Thoracic aorta (tissue), 2 donors: Measurements from ENCODE around the gene DCC. TPM values are rescaled to one million over a fixed set of nuclear protein-coding genes. Genes with fewer than 3 reads are reported as not detected.

ENCODE experiments used
- ATAC-seq: fragments of 150-250 bp; one replicate; pipeline ENCODE4 v1.8.0; 2017; ENCODE audit warnings: low read depth; ENCODE audit not compliant: insufficient number of reproducible peaks, low FRiP score
- DNase-seq: peaks from one replicate; pipeline ENCODE4 v3.0.0-alpha.2; 2020; ENCODE audit warnings: low spot score
- H3K27ac ChIP-seq, 2 donors: fragments of 200-600 bp; sonication (generic); 1 replicate in 1 of 2; 2 replicates in 1 of 2; pipeline ENCODE4 v1.5.1; 2016; ENCODE audit warnings: mild to moderate bottlenecking in 2 of 2, moderate library complexity in 2 of 2
- H3K27me3 ChIP-seq: fragments of 200-600 bp; sonication (generic); replicated peaks from 2 replicates; pipeline ENCODE4 v1.6.0; 2016; ENCODE audit warnings: mild to moderate bottlenecking; ENCODE audit not compliant: insufficient read depth
- H3K36me3 ChIP-seq: fragments of 200-600 bp; sonication (generic); one replicate; pipeline ENCODE4 v1.5.1; 2016
- H3K4me1 ChIP-seq, 2 donors: fragments of 200-600 bp; sonication (generic); 1 replicate in 1 of 2; 2 replicates in 1 of 2; pipeline versions ENCODE4 v1.5.1 to v1.6.0; 2016; ENCODE audit warnings: low read depth in 2 of 2, mild to moderate bottlenecking in 1 of 2; ENCODE audit not compliant: control insufficient read depth in 1 of 2
- H3K4me3 ChIP-seq: fragments of 200-600 bp; sonication (generic); 2 replicates; pipeline ENCODE4 v1.5.1; 2016; ENCODE audit warnings: mild to moderate bottlenecking
- H3K9me3 ChIP-seq: fragments of 200-600 bp; sonication (generic); 2 replicates; pipeline ENCODE4 v1.5.1; 2016
- total RNA-seq, 2 donors: library from RNA; depleted of rRNA; stranded (reverse); fragments of >200 nt; gene quantifications; one replicate each; pipeline versions ENCODE4 v1.1.0 to v1.2.3, GENCODE V29; 2016
- TF ChIP-seq, protein P1 (sequence below): fragments of 200-600 bp; sonication (generic); IDR thresholded peaks from one replicate; pipeline ENCODE4 v1.5.1; 2019; ENCODE audit warnings: antibody characterized with exemption

The DCC gene
- total RNA-seq, 2 donors from 2014 or later, result not detected

DNA sequence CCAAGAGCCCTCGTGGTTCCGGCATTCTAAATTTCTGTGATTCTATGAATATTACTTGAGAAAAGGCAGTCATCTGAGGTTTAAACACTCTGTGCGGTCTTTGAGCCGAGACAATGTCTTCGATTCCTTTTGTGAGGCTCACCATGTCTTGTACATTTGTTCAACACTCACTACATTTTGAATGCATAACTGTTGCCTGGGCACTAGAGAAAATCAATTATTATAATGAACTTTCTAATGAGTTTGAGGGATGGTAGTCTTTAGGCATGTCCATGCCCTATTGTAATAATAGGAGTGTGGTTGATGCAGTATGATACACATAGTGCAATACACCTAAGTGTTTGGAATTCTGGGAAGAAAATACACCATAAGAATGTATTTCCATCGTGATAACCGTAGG, 1181.1 kb downstream of the DCC start:
- no peaks in the 10 kb centered on the region for H3K27me3 ChIP-seq
- H3K9me3 ChIP-seq, result no peaks in the 10 kb centered on the region
- no peak overlapping the region for H3K27ac ChIP-seq
- ATAC-seq (no peak), DNase-seq (no peak)
- no peak overlapping the region for H3K4me3 ChIP-seq
- TF ChIP-seq, protein P1, sequence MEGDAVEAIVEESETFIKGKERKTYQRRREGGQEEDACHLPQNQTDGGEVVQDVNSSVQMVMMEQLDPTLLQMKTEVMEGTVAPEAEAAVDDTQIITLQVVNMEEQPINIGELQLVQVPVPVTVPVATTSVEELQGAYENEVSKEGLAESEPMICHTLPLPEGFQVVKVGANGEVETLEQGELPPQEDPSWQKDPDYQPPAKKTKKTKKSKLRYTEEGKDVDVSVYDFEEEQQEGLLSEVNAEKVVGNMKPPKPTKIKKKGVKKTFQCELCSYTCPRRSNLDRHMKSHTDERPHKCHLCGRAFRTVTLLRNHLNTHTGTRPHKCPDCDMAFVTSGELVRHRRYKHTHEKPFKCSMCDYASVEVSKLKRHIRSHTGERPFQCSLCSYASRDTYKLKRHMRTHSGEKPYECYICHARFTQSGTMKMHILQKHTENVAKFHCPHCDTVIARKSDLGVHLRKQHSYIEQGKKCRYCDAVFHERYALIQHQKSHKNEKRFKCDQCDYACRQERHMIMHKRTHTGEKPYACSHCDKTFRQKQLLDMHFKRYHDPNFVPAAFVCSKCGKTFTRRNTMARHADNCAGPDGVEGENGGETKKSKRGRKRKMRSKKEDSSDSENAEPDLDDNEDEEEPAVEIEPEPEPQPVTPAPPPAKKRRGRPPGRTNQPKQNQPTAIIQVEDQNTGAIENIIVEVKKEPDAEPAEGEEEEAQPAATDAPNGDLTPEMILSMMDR, result no peak
- H3K36me3 ChIP-seq, result no peaks in the 10 kb centered on the region
- H3K4me1 ChIP-seq, result no peaks in the 10 kb centered on the region

DNA sequence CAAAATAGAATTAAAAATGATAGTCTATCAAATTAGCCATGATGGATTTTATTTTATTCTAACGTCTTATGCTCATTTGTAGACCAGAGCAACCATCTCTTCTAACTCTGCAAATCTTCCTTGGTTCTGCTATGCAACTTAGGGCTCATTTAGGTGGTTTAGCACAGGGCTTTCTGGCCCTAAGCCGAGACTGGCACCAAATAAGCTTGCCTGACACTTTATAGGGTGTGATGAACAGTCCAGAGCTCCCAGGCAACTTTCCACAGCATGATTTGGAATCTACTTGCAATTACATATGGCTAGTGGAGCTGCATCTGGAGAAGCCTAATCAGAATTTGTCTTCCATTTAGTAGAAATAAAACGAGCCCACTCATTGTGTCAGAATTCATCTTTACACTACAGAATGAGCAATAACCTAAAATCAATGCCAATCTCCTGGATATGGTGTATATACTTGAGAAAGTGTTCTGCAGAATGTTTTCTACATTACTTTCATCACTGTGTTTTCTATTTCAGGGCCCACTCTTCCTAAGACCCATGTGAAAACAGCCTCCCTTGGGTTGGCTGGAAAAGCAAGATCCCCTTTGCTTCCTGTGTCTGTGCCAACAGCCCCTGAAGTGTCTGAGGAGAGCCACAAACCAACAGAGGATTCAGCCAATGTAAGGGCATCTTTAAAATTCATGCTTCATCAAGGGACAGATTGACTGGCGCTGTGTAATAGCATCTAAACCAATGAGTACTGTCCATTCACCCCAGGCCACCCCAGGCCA, 1186.3 kb downstream of the DCC start:
- ATAC-seq (no peak), DNase-seq (no peak)
- no peaks in the 10 kb centered on the region for H3K4me1 ChIP-seq
- H3K36me3 ChIP-seq, result no peaks in the 10 kb centered on the region
- no peak overlapping the region for H3K4me3 ChIP-seq
- TF ChIP-seq, protein P1, result no peak
- no peak overlapping the region for H3K27ac ChIP-seq
- no peaks in the 10 kb centered on the region for H3K9me3 ChIP-seq
- no peaks in the 10 kb centered on the region for H3K27me3 ChIP-seq

GRCh38 chr18:53527365-53527764, 1187.4 kb downstream of the DCC start:
- Histone ChIP-seq H3K27ac (no peak overlapping the region), H3K27me3 (no peaks in the 10 kb centered on the region), H3K4me3 (no peak overlapping the region), H3K9me3 (no peaks in the 10 kb centered on the region), H3K36me3 (no peaks in the 10 kb centered on the region), H3K4me1 (no peaks in the 10 kb centered on the region)
- TF ChIP-seq, protein P1, result no peak
- DNase-seq, result no peak
- ATAC-seq, result no peak

DNA sequence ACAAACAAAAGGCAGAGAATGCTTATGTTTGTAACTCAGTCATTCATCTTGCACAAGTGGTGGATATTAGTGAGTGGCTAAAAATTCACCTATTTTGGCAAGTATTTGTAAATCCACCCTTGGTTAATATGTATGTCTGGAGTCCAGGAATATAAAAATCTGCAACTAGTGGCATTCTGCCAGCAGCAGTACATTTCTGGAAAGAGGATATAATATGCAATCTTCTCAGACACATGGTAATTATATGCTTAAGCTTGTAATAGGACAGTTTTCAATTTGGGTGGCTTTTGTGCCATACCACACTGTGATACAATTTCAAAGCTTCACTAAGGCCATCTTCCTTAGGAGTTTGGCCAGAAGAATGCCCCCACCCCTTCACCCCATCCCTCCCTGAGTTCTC, 1191.2 kb downstream of the DCC start:
- no peak overlapping the region for H3K4me3 ChIP-seq
- no peak overlapping the region for H3K27ac ChIP-seq
- TF ChIP-seq, protein P1, result no peak
- ATAC-seq, result no peak
- H3K36me3 ChIP-seq, result no peaks in the 10 kb centered on the region
- no peak for DNase-seq
- no peaks in the 10 kb centered on the region for H3K9me3 ChIP-seq
- H3K27me3 ChIP-seq, result no peaks in the 10 kb centered on the region
- no peaks in the 10 kb centered on the region for H3K4me1 ChIP-seq

GRCh38 chr18:53531896-53532295, 1191.9 kb downstream of the DCC start:
- DNase-seq (no peak), ATAC-seq (no peak)
- no peak overlapping the region for H3K27ac ChIP-seq
- no peaks in the 10 kb centered on the region for H3K27me3 ChIP-seq
- TF ChIP-seq, protein P1, result no peak
- H3K4me3 ChIP-seq, result no peak overlapping the region
- H3K36me3 ChIP-seq, result no peaks in the 10 kb centered on the region
- H3K4me1 ChIP-seq, result no peaks in the 10 kb centered on the region
- H3K9me3 ChIP-seq, result no peaks in the 10 kb centered on the region
